HG03575 (cell line): ENCODE results near the gene KRTAP5-1.
"Not testable (repeated sequence)": the region's sequence is repeated elsewhere in the genome, so short reads cannot be mapped to it uniquely, and the experiment has no call there.

Source experiments
- ATAC-seq: cut with Tn5 transposase; IDR thresholded peaks from one replicate; pipeline ENCODE4 v1.9.1; 2021; ENCODE audit not compliant: unreplicated experiment, insufficient number of reproducible peaks, low FRiP score; ENCODE audit errors: extremely low read depth

KRTAP5-1 gene

GRCh38 chr11:1604181-1604580 lies 19.1 kb upstream of the KRTAP5-1 start:
- ATAC-seq, result no peak

- ATAC-seq, result no peak
Observed at GRCh38 chr11:1603629-1604028, 18.5 kb upstream of the KRTAP5-1 start.

DNA sequence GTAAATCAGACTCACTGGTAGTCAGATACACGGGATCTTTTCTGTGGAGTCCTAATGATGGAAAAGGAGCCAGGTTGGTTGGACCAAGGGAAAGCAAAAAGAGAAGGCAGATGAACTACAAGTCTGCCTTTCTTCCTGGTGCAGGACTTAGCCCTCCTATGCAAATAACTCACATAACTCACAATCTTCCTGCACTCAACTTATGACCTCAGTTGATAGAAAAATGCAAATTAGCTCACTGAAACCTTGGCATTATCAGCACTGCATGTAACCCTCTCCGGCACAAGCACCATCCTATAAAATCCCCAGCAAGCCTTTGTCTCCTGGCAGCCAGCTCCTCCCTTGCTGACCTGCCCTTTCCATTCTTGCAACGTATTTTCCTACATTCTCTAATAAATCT lies 16.6 kb upstream of the KRTAP5-1 start:
- not testable (repeated sequence) for ATAC-seq

GRCh38 chr11:1600626-1601025 lies 15.5 kb upstream of the KRTAP5-1 start:
- no peak for ATAC-seq

GRCh38 chr11:1598816-1599215 lies 13.7 kb upstream of the KRTAP5-1 start:
- ATAC-seq, result no peak

DNA sequence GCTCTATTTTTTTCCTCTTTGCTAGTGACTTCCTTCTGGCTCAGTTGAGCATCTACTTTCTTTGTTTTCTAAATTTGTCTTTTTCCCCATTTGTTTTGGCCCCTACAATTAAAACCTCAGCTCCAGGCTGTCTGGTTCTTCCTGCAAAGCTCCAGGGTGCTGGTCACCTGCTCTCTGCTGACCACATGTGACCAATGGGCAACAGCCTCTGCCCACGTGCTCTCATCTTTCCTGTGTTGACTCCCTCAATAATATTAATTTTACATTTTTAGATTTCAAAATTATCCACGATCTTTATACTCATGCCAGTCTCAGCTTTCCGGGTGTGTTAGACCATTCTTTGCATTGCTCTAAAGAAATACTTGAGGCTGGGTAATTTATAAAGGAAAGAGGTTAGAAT lies 13.3 kb upstream of the KRTAP5-1 start:
- ATAC-seq, result not testable (repeated sequence)

- ATAC-seq, result no peak
Observed at GRCh38 chr11:1597994-1598380, 12.9 kb upstream of the KRTAP5-1 start, which contains the start of gene KRTAP5-2. Gene KRTAP5-2 (minus strand): TSS chr11:1598294. CDS start chr11:1598250, 44 bp downstream.

DNA sequence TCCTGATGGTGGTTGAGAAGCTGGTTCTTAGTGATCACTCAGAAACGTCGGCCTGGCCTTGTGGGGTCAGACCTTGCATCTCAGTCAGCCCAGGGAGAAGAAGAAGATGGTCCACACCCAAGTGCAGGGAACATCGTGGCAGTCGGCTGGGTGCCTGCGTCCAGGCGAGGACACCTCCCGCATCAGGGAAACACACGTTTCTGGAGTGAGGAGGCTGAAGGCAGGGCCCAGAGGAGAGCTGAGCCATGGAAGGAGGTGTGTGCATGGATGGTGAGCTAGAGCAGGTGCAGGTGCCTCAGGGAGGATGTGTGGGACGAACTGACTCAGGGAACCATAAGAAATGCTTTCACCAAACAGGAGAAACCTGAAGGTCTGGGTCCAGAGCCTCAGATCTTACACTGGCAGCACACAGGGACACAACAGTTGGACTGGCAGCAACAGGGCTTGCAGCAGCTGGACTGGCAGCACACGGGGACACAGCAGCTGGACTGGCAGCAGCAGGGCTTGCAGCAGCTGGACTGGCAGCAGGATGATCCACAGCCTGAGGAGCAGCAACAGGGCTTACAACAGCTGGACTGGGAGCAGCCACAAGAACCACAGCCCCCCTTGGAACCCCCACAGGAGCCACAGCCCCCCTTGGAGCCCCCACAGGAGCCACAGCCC lies 12.4 kb upstream of the KRTAP5-1 start:
- no peak for ATAC-seq

- ATAC-seq, result not testable (repeated sequence)
Observed at GRCh38 chr11:1596576-1597121, 11.6 kb upstream of the KRTAP5-1 start.

DNA sequence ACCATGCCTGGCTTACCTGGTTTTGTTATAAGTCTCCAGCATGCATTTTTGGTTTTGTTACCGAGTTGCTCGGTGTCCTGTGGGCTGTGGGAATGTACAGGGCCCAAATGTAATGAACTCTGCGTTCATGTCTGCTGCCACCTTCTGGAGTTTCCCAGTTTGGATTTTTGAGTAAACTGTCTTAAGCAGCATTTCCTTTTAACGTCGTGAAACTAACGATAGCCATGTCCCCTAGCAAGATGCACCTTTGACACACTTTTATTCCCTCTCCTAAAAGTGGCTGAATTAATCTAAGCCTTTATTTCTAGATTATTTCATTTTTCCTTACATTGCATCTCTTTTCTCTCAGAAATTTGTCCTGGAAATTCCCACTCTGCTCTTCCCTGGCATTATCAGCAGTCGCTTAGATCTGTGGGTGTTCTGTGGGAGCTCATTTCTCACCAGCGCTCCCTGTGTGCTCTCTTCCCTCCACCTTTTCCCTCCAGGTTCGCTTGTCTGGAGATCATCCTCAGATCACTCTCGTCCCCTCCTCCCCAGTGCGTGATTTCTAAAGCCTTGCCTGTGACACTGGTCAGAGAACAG lies 11.0 kb upstream of the KRTAP5-1 start:
- ATAC-seq, result not testable (repeated sequence)

DNA sequence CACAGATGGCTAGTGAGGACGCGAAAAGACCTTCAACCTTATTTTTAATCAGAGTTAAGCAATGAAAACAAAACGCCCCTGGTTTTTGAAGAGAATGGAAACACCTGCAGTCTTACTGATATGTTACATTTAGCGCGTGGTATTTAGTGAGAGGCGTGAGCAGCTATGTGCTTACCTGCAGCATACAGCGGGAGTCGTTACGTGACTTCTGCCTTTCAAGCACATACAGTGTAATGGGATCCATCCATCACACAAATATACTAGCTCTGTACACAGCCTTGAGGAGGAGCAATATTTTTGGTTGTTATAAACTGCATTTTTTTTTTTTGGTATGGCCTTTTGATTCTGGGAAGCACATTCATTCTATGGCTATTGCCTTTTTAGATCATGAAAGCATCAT lies 7.5 kb upstream of the KRTAP5-1 start:
- no peak for ATAC-seq

- ATAC-seq, result no peak
Observed at GRCh38 chr11:1589996-1590395, 4.9 kb upstream of the KRTAP5-1 start.

GRCh38 chr11:1589191-1589963 lies 4.3 kb upstream of the KRTAP5-1 start:
- not testable (repeated sequence) for ATAC-seq

DNA sequence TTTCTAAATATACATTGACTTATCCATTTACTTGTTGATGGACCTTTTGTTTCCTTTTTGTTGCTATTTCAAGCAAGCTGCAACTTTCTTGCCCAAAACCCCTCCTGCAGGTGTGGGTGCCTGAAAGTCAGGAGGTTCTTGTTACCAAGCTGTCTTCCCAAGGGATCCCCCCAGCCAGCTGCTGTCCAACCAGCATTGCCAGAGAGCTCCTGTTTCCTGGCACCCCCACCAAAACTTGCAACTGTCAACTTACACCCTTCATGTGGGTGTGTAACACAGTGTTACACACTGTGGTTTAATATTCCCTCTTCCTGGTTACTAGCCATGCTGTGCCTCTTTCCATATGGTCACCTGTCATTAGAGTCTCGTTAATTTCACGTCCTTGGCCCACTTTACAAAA lies 1.6 kb upstream of the KRTAP5-1 start:
- no peak for ATAC-seq

DNA sequence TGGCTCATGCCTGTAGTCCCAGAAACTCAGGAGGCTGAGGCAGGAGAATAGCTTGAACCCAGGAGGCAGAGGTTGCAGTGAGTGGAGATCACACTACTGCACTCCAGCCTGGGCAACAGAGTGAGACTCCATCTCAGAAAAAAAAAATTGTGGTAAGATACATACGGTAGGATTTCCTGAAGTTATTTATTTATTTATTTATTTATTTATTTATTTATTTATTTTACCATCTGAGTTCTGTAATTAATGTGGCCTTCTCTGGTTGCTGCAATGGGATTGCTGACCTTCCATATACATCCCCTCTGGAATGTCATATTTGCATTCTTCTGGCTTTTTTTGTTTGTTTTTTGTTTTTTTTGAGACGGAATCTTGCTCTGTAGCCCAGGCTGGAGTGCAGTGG lies 2.2 kb downstream of the KRTAP5-1 start:
- ATAC-seq, result not testable (repeated sequence)

DNA sequence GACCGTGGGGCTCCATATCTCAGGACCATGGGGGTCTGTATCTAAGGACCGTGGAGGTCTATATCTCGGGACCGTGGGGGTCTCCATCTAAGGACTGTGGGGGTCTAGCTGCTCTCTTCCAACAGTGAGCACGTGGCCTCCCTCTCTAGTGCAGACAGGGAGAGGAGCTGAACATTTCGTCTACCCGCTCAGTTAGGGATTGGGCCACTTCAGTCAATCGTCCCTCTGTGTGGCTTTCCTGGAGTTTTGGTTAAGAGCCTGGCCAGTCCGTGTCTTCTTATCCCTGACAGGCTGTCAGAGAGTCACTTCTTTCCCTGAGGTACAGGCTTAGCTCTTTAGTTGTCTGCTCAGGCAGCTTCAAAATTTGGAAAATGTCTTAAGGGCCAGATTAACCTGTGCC lies 3.1 kb downstream of the KRTAP5-1 start:
- no peak for ATAC-seq

- ATAC-seq, result no peak
Observed at GRCh38 chr11:1576825-1577224, 8.3 kb downstream of the KRTAP5-1 start.

DNA sequence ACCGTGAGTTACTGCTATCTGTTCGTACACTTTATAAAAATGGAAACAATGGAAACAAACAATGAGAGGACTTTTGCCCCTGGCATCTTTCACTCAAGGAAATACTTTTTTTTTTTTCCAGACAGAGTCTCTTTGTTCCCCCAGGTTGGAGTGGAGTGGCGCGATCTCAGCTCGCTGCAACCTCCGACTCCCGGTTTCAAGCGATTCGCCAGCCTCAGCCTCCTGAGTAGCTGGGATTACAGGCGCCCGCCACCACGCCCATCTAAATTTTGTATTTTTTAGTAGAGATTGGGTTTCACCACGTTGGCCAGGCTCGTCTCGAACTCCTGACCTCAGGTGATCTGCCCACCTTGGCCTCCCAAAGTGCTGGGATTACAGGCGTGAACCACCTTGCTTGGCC lies 9.3 kb downstream of the KRTAP5-1 start:
- ATAC-seq, result not testable (repeated sequence)

- no peak for ATAC-seq
Observed at GRCh38 chr11:1574933-1575242, 10.2 kb downstream of the KRTAP5-1 start.
